Measurements from ENCODE around the gene PCDHGA5.
"Not testable (repeated sequence)": the region's sequence is repeated elsewhere in the genome, so short reads cannot be mapped to it uniquely, and the experiment has no call there.

Gene PCDHGA5

GRCh38 chr5:141387557-141388311, 23.8 kb downstream of the PCDHGA5 start, which contains the start of gene PCDHGB4:
PCDHGB4 (plus strand) TSS chr5:141387698; CDS start chr5:141387885, 187 bp downstream.
- not testable (repeated sequence) for DNase-seq (ENCODE audit: low read depth)

GRCh38 chr5:141388661-141389060, 24.7 kb downstream of the PCDHGA5 start:
- no peak for DNase-seq (ENCODE audit: low read depth)

DNA sequence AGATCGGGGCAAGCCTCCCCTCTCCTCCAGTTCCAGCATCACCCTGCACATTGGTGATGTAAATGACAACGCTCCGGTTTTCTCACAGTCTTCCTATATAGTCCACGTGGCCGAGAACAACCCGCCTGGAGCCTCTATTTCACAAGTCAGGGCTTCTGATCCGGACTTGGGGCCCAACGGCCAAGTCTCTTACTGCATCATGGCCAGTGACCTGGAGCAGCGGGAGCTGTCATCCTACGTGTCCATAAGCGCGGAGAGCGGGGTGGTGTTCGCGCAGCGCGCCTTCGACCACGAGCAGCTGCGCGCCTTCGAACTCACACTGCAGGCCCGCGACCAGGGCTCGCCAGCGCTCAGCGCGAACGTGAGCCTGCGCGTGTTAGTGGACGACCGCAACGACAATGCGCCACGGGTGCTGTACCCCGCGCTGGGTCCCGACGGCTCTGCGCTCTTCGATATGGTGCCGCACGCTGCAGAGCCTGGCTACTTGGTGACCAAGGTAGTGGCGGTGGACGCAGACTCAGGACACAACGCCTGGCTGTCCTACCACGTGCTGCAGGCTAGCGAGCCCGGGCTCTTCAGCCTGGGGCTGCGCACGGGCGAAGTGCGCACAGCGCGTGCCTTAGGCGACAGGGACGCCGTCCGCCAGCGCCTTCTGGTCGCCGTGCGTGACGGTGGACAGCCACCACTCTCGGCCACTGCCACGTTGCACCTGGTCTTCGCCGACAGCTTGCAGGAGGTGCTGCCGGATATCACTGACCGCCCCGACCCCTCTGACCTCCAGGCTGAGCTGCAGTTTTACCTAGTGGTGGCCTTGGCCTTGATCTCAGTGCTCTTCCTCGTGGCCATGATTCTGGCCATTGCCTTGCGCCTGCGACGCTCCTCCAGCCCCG, 25.4 kb downstream of the PCDHGA5 start:
- no peak for DNase-seq (ENCODE audit: low read depth)

DNA sequence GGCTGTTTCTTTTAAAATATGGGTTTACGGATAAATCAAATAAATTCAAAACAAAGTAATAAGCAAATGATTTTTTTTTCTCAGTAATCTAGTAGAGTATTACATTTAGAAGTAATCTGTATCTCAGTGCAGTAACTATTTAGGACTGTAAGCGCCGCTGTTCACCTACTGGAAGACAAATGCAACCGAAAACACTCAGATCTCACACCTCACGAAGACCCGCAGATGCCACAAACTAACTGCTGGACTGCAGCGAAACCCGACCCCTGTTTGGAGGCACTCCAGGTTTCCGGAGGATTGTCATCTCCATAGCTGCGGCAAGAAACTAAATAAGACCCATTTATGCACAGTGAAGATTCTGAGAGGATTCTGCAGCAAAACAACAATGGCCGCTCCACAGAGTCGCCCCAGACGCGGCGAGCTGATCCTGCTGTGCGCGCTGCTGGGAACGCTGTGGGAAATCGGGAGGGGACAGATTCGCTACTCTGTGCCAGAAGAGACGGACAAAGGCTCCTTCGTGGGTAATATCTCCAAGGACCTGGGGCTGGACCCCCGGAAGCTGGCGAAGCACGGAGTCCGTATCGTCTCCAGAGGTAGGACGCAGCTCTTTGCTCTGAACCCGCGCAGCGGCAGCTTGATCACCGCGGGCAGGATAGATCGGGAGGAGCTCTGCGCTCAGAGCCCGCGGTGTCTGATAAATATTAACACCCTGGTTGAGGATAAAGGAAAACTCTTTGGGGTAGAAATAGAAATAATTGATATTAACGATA, 28.7 kb downstream of the PCDHGA5 start, which contains the start of gene PCDHGA8:
Gene PCDHGA8, plus strand, starts transcription at position 205 of the 770 bp plus-strand sequence. Its CDS starts 181 bp downstream, at position 386.
- no peak for DNase-seq (ENCODE audit: low read depth)

- DNase-seq (ENCODE audit: low read depth), result no peak
Observed at GRCh38 chr5:141393267-141393666, 29.3 kb downstream of the PCDHGA5 start.

GRCh38 chr5:141394401-141395187, 30.6 kb downstream of the PCDHGA5 start:
- DNase-seq (ENCODE audit: low read depth), result not testable (repeated sequence)

DNA sequence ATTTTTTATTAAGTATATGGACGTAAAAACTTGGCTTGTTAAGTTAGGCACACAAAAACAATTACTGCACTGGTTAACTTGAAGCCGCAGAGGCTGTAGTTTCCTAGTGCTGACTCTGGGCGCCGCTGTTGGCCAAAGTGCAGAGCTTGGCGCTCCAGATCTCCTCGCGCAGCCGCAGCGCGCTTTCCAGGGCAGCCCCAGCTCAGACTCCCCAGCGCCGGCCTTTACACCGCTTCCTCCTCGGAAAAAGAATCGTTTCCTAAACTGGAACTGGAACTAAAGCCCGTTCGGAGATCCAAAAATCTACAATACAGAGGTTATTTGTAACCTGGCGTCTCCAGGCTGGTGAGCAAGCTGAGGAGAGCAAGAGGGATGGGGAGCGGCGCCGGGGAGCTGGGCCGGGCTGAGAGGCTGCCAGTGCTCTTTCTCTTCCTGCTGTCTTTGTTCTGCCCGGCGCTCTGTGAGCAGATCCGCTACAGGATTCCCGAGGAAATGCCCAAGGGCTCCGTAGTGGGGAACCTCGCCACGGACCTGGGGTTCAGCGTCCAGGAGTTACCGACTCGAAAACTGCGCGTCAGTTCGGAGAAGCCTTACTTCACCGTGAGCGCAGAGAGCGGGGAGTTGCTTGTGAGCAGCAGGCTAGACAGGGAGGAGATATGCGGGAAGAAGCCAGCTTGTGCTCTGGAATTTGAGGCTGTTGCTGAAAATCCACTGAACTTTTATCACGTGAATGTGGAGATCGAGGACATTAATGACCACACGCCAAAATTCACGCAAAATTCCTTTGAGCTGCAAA, 34.0 kb downstream of the PCDHGA5 start, which contains the start of gene PCDHGB5:
Gene PCDHGB5, plus strand, starts transcription at position 192 of the 796 bp plus-strand sequence. Its CDS starts 181 bp downstream, at position 373.
- DNase-seq (ENCODE audit: low read depth), result not testable (repeated sequence)

DNA sequence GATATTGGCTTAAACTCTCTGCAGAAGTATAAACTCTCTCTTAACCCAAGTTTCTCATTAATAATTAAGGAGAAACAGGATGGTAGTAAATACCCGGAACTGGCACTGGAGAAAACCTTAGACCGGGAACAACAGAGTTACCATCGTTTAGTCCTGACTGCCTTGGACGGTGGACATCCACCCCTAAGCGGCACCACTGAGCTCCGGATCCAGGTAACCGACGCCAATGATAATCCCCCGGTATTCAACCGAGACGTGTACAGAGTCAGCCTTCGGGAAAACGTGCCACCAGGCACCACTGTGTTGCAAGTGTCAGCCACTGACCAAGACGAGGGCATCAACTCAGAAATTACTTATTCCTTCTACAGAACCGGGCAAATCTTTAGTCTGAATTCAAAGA, 34.6 kb downstream of the PCDHGA5 start:
- DNase-seq (ENCODE audit: low read depth), result no peak

GRCh38 chr5:141399555-141400258, 35.7 kb downstream of the PCDHGA5 start:
- no peak for DNase-seq (ENCODE audit: low read depth)

DNA sequence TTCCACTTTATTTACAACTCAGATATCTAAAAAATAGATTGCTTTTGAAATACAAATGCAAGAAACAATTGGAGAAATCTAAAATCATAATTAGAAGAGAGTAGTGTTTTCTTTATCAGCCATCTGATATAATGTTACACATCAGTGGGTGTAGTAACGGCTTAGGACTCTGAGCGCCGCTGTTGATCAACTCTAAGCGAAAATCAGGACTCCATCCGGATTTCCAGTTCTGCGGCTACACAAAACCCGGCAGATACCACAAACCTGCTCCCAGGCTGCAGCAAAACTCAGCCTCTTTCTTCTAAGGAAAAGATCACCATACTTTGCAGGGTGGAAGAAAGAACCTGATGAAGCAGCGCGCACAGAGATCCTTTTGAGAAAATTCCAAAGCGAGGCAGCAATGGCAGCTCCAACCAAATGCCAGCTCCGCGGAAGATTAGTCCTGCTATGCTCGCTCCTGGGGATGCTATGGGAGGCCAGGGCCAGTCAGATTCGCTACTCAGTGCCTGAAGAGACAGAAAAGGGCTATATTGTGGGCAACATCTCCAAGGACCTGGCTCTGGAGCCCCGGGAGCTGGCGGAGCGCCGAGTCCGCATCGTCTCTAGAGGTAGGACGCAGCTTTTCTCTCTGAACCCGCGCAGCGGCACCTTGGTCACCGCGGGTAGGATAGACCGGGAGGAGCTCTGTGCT, 38.7 kb downstream of the PCDHGA5 start, which contains the start of gene PCDHGA9:
Gene PCDHGA9, plus strand, starts transcription at position 226 of the 691 bp plus-strand sequence. Its CDS starts 175 bp downstream, at position 401.
- DNase-seq (ENCODE audit: low read depth), result no peak

- DNase-seq (ENCODE audit: low read depth), result no peak
Observed at GRCh38 chr5:141403387-141403786, 39.4 kb downstream of the PCDHGA5 start.

DNA sequence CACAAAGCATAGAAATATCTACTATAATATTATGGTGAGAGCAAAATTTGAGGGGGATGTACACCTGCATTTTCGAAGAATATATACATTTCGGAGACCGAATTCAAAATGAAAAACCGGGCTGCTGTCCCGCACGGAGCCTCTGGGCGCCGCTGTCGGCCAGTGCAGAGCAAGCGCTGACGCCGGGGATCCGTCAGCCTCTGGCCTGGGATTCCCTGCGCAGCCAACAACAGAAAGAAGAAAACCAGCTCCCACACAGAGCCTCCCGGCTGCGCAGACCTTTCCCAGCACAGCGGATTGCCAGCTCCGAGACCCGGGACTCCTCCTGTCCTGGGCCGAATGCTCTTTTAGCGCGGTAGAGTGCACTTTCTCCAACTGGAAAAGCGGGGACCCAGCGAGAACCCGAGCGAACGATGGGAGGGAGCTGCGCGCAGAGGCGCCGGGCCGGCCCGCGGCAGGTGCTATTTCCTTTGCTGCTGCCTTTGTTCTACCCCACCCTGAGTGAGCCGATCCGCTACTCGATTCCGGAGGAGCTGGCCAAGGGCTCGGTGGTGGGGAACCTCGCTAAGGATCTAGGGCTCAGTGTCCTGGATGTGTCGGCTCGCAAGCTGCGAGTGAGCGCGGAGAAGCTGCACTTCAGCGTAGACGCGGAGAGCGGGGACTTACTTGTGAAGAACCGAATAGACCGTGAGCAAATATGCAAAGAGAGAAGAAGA, 44.0 kb downstream of the PCDHGA5 start, which contains the start of gene PCDHGB6:
Gene PCDHGB6, plus strand, starts transcription at position 232 of the 716 bp plus-strand sequence. Its CDS starts 182 bp downstream, at position 414.
- DNase-seq (ENCODE audit: low read depth), result not testable (repeated sequence)

- DNase-seq (ENCODE audit: low read depth), result no peak
Observed at GRCh38 chr5:141409598-141410306, 45.8 kb downstream of the PCDHGA5 start.

DNA sequence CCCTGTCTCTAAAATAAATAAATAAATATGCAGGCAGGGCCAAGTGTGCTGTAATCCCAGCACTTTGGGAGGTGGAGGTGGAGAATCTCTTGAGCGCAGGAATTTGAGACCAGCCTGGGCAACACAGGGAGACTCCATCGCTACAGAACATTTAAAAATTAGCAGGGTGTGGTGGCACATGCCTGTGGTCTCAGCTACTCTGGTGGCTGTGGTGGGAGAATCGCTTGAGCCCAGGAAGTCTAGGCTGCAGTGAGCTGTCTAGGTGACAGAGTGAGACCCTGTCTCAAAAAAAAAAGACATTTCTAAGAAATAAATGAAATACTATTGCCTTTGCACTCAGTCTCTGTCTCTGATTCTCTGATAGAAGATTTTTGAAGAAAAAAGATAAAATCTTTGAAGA, 47.6 kb downstream of the PCDHGA5 start:
- DNase-seq (ENCODE audit: low read depth), result no peak

- DNase-seq (ENCODE audit: low read depth), result peak; percentile 17
Observed at GRCh38 chr5:141412854-141413539, 49.0 kb downstream of the PCDHGA5 start, which contains the start of gene PCDHGA10. PCDHGA10 (plus strand) TSS chr5:141412987; CDS start chr5:141413176, 189 bp downstream.

- DNase-seq (ENCODE audit: low read depth), result no peak
Observed at GRCh38 chr5:141413540-141414069, 49.6 kb downstream of the PCDHGA5 start.
